Muscle of back (tissue), 11 donors: ENCODE measurements around the gene EIF2S3. TPM values are rescaled to one million over a fixed set of nuclear protein-coding genes. Genes with fewer than 3 reads are reported as not detected.

Source experiments
- DNase-seq, 3 donors: peaks; one replicate each; pipeline versions ENCODE4 v3.0.0 to v3.0.0-alpha.2; 2013
- polyA plus RNA-seq, 10 donors: library from polyadenylated mRNA; unstranded; fragments of 120-200 nt; gene quantifications; one replicate each; pipeline ENCODE4 v1.2.1, GENCODE V29; 2013; ENCODE audit not compliant: insufficient read length in 10 of 10

Gene EIF2S3
- polyA plus RNA-seq, 10 donors, result 88.0 to 156 (median 133) TPM

DNA sequence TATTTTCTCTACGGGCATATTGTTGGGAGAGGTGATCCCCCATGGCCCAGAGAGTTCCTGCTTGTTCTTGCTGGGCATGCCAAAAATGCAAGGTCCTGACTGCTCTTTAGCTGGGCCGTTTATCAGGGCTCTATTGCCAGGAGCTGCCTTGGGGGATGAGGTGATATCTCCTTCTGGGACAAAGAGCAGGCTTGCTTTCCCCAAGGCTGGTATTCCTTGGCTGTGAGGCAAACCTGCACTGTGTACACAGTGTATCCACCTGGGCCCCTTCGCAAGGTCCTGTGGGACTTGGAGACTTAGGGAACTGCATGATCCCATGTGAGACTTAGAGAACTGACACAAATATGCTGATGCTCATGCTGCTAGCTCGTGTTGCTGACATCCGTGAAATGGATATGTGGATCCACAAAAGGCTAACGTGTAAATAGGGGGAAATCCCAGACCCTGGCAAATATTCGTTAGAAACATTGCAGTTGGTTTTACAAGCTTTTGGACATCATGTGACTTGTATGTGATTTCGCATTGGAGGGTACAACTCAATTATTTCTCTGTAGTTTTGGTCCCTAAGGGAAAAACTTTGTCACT, 70.4 kb downstream of the EIF2S3 start:
- DNase-seq, result no peak

Other genes starting within 250 kb of the EIF2S3 start
- 10 to 100 TPM; 16.3 to 21.3 (median 18.3) TPM for gene APOO, start 147.0 kb upstream of the EIF2S3 start, polyA plus RNA-seq
- gene CXorf58, start 146.9 kb upstream of the EIF2S3 start, polyA plus RNA-seq, result under 1 TPM in 2 of 10 donors, not detected in 8; 0.08 to 0.10 TPM
- 10 to 100 TPM in 9 of 10 donors, 1 to 10 TPM in 1; 9.0 to 12.3 (median 11.5) TPM for gene KLHL15, start 27.8 kb upstream of the EIF2S3 start, polyA plus RNA-seq
- 10 to 100 TPM; 14.7 to 31.9 (median 18.2) TPM for gene ZFX, start 94.8 kb downstream of the EIF2S3 start, polyA plus RNA-seq